Myometrial cell (primary cell): ENCODE data around the gene SLAMF6. TPM values are rescaled to one million over a fixed set of nuclear protein-coding genes. Genes with fewer than 3 reads are reported as not detected.

Experiments
- total RNA-seq: library from RNA; depleted of rRNA; stranded (reverse); fragments of >200 nt; gene quantifications from 2 replicates; pipeline ENCODE4 v1.2.3, GENCODE V29; 2015

The SLAMF6 gene
- not detected in 2 replicates for total RNA-seq

DNA sequence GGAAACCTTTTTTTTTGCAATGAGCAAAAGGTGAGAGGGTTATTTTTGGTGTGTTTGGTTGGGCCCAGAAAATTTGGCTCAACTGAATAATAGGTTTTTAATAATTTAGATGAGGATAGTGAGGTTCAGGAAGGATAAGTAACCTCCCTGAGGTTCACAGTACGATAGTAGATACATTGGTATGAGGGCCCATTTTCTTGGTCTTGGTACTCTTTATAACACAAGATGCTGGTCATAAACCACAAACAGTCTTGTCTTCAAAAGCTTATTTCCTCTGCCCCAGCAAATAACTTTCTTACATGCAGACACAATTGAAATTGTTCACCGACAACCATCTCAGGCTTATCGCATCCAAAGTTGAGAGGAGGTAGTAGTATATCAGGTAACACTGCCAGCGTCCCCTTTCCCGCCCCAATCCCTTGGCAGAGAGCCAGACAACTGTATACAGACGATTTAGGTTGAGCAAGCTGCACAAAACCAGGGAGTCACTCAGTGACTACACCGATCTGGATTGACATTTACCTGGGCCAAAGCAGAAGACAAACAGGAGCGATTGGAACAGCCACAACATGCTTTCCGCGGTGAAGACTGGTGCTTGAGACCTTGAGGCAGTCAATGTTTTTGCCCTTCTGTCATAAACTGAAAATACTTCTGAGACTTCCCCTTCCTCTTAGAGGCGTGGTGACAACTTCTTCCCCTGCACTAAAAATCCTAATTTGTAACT, at the start of gene SLAMF6:
TSS of gene SLAMF6 (minus strand) at position 634 of the 724 bp plus-strand sequence. CDS start at position 571, 63 bp downstream.

Other genes with a start within 250 kb of the SLAMF6 start
- 44.1 and 111 TPM in 2 replicates for gene PEX19, start 238.1 kb downstream of the SLAMF6 start, total RNA-seq
- 275 and 281 TPM in 2 replicates for gene COPA, start 180.0 kb downstream of the SLAMF6 start, total RNA-seq
- 86.8 TPM in 2 replicates for gene NCSTN, start 179.9 kb downstream of the SLAMF6 start, total RNA-seq
- gene NHLH1, start 156.2 kb downstream of the SLAMF6 start, total RNA-seq: not detected in 2 replicates
- not detected in 2 replicates for gene VANGL2, start 122.7 kb downstream of the SLAMF6 start, total RNA-seq
- gene CD84, start 56.2 kb upstream of the SLAMF6 start, total RNA-seq: not detected in 2 replicates
- gene SLAMF1, start 123.8 kb upstream of the SLAMF6 start, total RNA-seq: not detected in 2 replicates
- gene CD48, start 188.6 kb upstream of the SLAMF6 start, total RNA-seq: not detected in 2 replicates
- gene SLAMF7, start 216.0 kb upstream of the SLAMF6 start, total RNA-seq: not detected in 2 replicates